ENCODE measurements around the gene AKT3. TPM values are rescaled to one million over a fixed set of nuclear protein-coding genes. Genes with fewer than 3 reads are reported as not detected.

The AKT3 gene
- total RNA-seq, 1 donor from 2014 or later = 29.9 TPM

DNA sequence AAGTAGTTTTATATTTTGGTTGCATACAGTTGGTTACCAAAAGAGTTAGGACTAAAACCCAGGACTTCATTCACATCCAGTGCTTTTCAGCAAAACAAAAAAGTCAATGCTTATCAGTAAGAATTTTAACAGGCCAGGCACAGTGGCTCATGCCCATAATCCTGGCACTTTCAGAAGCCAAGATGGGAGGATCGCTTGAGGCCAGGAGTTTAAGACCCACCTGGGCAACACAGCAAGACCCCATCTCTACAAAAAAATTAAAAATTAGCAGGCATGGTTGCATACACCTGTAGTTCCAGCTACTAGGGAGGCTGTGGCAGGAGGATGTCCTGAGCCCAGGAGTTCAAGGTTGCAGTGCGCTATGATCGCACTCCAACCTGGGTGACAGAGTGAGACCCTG, 47.3 kb downstream of the AKT3 start:
- TF ChIP-seq, protein P1, sequence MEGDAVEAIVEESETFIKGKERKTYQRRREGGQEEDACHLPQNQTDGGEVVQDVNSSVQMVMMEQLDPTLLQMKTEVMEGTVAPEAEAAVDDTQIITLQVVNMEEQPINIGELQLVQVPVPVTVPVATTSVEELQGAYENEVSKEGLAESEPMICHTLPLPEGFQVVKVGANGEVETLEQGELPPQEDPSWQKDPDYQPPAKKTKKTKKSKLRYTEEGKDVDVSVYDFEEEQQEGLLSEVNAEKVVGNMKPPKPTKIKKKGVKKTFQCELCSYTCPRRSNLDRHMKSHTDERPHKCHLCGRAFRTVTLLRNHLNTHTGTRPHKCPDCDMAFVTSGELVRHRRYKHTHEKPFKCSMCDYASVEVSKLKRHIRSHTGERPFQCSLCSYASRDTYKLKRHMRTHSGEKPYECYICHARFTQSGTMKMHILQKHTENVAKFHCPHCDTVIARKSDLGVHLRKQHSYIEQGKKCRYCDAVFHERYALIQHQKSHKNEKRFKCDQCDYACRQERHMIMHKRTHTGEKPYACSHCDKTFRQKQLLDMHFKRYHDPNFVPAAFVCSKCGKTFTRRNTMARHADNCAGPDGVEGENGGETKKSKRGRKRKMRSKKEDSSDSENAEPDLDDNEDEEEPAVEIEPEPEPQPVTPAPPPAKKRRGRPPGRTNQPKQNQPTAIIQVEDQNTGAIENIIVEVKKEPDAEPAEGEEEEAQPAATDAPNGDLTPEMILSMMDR (conservative IDR thresholded peaks at IDR 0.05) = no peak

DNA sequence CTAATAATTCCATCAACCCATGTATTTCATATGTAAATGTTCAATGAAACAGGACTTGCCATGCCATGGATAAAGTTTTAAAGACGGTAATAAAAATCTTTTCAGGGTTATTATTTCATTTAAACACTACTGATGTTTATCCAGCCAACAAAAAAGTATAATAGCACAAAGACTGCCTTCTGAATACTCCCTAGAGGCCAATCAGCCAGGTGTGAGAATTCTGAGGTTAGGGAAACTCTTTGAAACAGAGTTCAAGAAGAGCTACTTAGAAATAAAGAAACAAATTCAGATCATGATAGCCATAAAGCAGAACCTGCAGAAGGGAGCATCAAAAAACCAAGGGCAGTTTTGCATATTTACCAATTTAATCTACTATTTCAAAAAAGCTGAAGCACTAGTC, 48.7 kb downstream of the AKT3 start:
- Mint-ChIP-seq H3K36me3 (peaks cover 5% of the 10 kb centered on the region), H3K4me1 (ENCODE audit: unreplicated experiment) (no peaks in the 10 kb centered on the region), H3K4me3 (no peak overlapping the region), H3K9me3 (no peaks in the 10 kb centered on the region), H3K27me3 (no peaks in the 10 kb centered on the region), H3K27ac (no peak overlapping the region)
- no peak for DNase-seq (ENCODE audit: extremely low spot score, unreplicated experiment)
- TF ChIP-seq, protein P1 (conservative IDR thresholded peaks at IDR 0.05) = no peak

More for the DNA sequence above, 47.3 kb downstream of the AKT3 start:
- no peak for DNase-seq (ENCODE audit: extremely low spot score, unreplicated experiment)
- Mint-ChIP-seq H3K27ac (no peak overlapping the region), H3K36me3 (peaks cover 6% of the 10 kb centered on the region), H3K4me1 (ENCODE audit: unreplicated experiment) (no peaks in the 10 kb centered on the region), H3K9me3 (no peaks in the 10 kb centered on the region), H3K27me3 (no peaks in the 10 kb centered on the region), H3K4me3 (no peak overlapping the region)

DNA sequence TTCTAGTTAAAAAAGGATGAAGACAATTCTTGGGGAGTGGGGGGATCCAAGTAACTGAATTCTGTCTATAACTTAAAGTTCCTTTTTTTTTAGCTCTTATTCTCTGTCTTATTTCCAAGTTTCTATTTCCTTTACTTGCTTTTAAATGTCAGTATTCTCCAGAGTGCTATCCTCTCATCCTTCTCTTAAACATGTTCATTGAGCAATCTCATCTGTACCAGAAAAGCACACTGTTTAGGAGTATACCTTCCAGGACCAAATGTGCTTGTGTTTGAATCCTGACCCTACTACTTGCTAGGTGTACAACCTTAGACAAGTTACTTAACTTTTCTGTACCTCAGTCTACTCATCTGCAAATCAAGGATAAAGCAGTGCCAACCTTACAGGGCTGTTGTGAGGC, 50.1 kb downstream of the AKT3 start:
- H3K27me3 Mint-ChIP-seq = no peaks in the 10 kb centered on the region

DNA sequence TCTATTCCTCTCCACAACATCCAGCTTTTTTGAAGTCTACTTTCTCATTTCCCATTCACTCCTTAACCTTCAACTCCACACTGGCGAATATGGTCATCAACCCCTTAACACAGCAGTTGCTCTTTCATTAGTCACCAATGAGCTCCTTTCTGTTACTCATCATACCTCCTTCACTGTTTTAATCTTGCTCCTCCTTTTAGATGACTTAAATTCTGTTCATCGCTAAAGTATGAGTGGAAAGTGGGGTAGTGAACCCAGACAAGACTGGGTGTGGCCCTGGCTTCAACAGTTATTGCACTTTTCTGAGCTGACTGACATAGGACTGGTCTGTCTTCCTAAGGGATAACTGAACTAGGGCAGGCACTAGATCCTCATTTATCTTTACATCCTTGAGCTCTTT, 51.3 kb downstream of the AKT3 start:
- Mint-ChIP-seq H3K4me3 (no peak overlapping the region), H3K4me1 (ENCODE audit: unreplicated experiment) (no peaks in the 10 kb centered on the region), H3K27ac (no peak overlapping the region), H3K27me3 (no peaks in the 10 kb centered on the region), H3K36me3 (no peaks in the 10 kb centered on the region), H3K9me3 (no peaks in the 10 kb centered on the region)
- DNase-seq (ENCODE audit: extremely low spot score, unreplicated experiment) = no peak
- TF ChIP-seq, protein P1 (conservative IDR thresholded peaks at IDR 0.05) = no peak

More for the DNA sequence above, 50.1 kb downstream of the AKT3 start:
- Mint-ChIP-seq H3K9me3 (no peaks in the 10 kb centered on the region), H3K4me3 (no peak overlapping the region), H3K27ac (no peak overlapping the region), H3K36me3 (peaks cover under 1% of the 10 kb centered on the region), H3K4me1 (ENCODE audit: unreplicated experiment) (no peaks in the 10 kb centered on the region)
- TF ChIP-seq, protein P1 (conservative IDR thresholded peaks at IDR 0.05) = no peak
- DNase-seq (ENCODE audit: extremely low spot score, unreplicated experiment) = no peak

DNA sequence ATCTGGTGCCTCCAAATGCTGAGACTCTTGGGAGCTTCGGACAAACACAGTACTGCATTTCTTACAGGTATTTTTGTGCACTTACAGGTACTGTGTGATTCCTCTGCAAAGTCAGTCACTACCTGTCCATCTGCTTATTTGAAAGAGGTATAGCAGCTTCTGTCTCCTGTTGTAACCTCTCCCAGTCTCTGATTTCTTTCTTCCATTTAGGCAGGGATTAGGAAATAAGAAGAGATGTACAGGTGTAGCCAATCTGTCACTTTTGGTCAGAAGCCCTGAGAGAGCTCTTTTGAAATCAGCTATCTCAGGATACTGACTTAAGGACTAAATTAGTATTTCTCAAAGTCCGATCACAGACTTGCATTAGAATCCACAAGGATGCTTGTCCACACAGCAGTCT, 54.0 kb downstream of the AKT3 start:
- Mint-ChIP-seq H3K27me3 (no peaks in the 10 kb centered on the region), H3K36me3 (peaks cover 3% of the 10 kb centered on the region), H3K27ac (no peak overlapping the region), H3K4me3 (no peak overlapping the region), H3K4me1 (ENCODE audit: unreplicated experiment) (peaks cover 8% of the 10 kb centered on the region), H3K9me3 (no peaks in the 10 kb centered on the region)
- DNase-seq (ENCODE audit: extremely low spot score, unreplicated experiment) = no peak
- TF ChIP-seq, protein P1 (conservative IDR thresholded peaks at IDR 0.05) = no peak

DNA sequence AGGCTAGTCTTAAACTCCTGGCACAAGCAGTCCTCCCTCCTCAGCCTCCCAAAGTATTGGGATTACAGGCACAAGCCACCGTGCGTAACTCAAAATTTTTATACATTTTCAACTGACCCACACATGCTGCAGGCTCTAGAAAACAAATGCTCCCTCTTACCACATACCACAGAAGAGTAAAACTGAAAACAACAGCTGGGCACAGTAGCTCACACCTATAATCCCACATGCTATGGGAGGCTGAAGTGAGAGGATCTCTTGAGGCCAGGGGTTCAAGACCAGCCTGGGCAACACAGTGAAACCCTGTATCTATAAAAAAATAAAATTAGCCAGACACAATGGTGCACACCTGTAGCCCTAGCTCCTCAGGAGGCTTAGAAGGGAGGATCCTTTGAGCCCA, 56.7 kb downstream of the AKT3 start:
- TF ChIP-seq, protein P1 (conservative IDR thresholded peaks at IDR 0.05) = no peak
- H3K4me1 Mint-ChIP-seq (ENCODE audit: unreplicated experiment) = peaks cover 8% of the 10 kb centered on the region
- H3K27ac Mint-ChIP-seq = no peak overlapping the region
- DNase-seq (ENCODE audit: extremely low spot score, unreplicated experiment) = no peak
- H3K27me3 Mint-ChIP-seq = no peaks in the 10 kb centered on the region
- H3K4me3 Mint-ChIP-seq = no peak overlapping the region
- H3K36me3 Mint-ChIP-seq = peaks cover 3% of the 10 kb centered on the region
- peaks cover 5% of the 10 kb centered on the region for H3K9me3 Mint-ChIP-seq

Data from type B pancreatic cell (in vitro differentiated cells).